Gastrocnemius medialis (tissue), 4 donors: Measurements from ENCODE around the gene AACS.

Experiments
- CTCF ChIP-seq, 5 experiments: fragments of 450-650 bp in 3 of 5; fragments of 200-600 bp in 2 of 5; sonication (generic) in 2 of 5; IDR thresholded peaks in 4 of 5; conservative IDR thresholded peaks in 1 of 5; 1 replicate in 4 of 5; 2 replicates in 1 of 5; pipeline ENCODE4 v1.5.1; 2016 to 2019; ENCODE audit warnings: antibody characterized with exemption in 5 of 5, mild to moderate bottlenecking in 3 of 5, moderate library complexity in 3 of 5
- POLR2A ChIP-seq, 2 donors: fragments of 450-650 bp; IDR thresholded peaks; one replicate each; pipeline ENCODE4 v1.6.1; 2017; ENCODE audit warnings: antibody characterized with exemption in 2 of 2, mild to moderate bottlenecking in 2 of 2, moderate library complexity in 2 of 2

- no peak for TF ChIP-seq CTCF (IDR thresholded peaks at IDR 0.05 in 4 of 5, conservative IDR thresholded peaks at IDR 0.05 in 1 of 5)
- no peak for TF ChIP-seq POLR2A (IDR thresholded peaks at IDR 0.05)
Observed at GRCh38 chr12:125050446-125050845, 14.8 kb upstream of the AACS start.
